Activated T-cell treated with anti-CD3 and anti-CD28 coated beads for 48 hours (primary cell): ENCODE results near the gene LRRC52.

Experiments
- DNase-seq: peaks from one replicate; pipeline ENCODE4 v3.0.0-alpha.2; 2020; ENCODE audit warnings: low read depth

Gene LRRC52, protein sequence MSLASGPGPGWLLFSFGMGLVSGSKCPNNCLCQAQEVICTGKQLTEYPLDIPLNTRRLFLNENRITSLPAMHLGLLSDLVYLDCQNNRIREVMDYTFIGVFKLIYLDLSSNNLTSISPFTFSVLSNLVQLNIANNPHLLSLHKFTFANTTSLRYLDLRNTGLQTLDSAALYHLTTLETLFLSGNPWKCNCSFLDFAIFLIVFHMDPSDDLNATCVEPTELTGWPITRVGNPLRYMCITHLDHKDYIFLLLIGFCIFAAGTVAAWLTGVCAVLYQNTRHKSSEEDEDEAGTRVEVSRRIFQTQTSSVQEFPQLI

DNA sequence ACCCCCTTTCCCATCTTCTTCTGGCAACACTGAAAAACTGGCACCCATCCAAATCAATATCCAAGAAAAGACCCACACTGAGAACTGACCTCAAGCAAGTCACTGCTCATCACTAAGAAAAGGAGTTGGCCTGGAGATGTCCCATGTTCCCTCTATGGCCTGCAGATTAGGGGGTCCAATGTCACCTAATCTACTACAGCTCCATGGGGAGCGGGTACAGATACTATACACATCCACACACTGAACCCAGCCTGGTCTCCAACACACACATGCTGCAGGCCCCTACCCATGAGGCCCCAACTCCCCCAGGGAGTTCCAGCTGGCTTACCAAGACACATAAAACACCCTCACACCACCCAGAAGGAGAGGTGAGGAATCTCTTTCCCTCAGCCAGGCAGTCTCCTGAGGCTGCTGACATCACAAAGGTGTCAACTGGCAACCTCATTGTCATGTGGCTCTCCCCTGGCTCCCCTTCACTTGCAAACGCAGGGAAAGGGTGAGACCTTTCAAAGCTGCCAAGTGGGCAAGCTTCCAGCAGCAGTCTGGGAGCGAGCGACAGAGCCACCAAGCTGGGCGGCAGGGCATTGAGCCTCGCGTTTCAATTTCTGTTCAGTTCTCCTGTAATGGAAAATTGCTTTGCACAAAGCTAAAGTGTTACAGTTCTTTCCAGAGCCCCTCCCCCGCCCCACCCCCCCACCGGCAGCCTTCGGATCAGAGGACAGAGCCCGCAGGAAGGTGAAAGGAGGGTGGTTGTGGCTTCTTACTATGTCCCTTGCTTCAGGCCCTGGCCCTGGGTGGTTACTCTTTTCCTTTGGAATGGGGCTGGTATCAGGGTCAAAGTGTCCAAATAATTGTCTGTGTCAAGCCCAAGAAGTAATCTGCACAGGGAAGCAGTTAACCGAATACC lies at the start of gene LRRC52:
TSS of gene LRRC52 (plus strand) at position 469 of the 907 bp plus-strand sequence. CDS start at position 766, 297 bp downstream.
- DNase-seq, result no peak

DNA sequence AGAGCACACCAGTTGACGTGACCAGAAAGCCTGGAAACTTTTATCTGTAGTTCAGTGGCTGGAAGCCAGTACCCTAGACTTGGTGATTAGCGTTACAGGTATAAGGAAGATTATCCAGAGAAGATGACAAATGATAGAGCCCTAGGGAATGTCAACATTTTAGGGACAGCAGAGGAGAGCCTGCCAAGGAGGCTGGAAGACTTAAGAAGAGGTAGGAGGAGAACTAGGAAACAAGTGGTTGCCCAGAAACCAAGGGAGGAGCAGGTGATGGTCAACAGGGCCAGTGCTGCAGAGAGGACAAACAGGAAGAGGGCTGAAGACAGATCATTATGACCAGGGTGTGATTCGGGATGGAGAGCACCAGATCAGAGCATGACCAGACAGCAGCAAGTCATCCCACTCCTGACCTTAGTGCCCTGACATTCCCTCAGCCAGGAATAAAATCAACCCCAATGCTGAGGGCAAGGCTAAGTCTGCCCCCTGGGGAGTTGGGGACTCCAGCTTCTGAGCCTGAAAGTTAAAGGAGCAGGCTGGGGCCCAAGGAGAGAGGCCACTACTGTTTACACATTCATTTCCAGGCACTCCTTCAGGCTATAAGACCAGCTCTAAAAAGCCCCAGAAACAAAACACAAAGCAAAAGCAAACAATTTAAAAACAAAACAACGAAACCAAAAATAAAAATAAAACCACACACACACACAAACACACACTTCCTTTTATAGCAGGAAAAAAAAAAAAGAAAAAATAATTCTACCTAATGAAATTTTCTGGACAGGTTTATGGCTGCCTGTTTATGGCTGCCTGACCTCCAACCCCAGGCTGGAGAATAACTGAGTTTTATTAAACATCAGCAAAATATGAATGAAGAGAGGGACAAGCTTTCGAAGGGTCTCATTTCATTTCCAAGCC lies 48.6 kb upstream of the LRRC52 start:
- DNase-seq, result no peak

DNA sequence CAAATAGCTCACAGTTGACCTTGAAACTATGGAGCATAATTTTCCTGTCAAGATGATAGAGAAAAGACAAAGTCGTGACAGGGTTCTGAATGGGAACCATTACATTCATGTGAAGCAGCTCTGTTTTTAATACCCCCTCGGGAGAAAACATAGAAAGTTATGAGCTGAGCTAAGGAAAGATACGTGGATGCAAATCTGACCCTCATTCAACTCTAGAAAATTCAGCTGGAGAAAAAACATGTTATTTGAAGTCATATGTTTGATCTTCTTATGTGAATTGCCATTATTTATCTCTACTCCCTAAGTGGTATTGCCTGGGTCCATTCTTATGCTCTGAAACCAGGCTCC lies 48.0 kb upstream of the LRRC52 start:
- no peak for DNase-seq

DNA sequence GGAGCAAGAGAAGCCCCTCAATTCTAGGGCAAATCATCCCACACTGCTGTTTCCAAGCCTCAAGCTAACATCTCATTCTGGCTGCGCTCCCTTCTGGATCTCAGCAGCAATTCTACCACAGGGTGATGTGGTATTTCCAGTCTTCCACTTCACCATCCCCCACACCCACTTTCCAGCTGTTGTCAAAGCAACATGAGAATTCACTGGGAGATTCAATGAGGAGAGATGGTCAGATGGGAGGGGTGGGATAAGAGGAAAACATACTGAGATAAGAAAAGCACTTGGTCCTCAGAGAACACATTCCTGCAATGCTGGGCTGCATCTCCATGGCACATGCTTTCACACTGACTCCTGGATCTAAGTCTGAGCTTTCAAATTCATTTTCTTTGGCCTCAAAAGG lies 47.3 kb upstream of the LRRC52 start:
- no peak for DNase-seq

DNA sequence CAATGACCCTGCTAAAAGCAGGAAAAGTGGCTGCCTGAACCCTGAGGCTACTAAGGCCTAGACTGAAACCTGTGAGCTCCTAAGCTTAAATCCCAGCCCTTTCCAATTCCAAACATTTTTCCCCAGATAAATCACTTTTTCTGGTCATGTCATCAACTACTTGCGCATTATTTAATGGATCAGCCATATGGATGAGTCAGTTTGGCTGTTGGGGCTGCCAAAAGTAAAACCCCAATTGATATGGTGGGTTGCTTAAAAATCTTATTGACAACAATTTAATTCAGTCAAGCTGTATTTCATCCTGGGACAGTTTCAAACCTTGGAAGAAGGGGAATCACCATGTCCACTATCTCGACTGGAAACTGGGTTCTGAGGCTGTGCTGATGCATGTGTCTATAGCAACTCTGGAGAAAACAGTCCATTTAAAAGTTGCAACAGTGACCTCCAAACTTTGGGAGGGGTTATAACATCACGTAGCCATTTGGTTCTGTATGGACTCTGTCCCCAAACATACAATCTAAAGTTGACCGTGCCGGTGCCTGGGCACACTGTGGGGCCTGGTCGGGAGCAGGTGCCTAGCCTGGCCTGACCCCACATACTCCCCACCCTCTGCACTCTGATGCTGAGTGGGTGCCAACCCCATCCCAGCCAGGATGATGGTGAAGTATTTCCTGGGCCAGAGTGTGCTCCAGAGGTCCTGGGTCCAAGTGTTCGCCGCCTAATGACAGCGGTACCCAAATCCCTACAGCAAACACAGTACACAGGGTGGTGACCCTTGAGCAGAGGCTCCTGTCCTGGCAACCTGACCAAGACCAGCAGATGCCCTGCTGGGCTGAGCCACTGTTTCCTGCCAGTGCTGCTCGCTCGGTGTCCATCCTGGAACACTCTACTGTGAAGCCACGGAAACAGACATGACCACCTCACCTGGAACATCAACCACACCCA lies 46.5 kb upstream of the LRRC52 start:
- no peak for DNase-seq

DNA sequence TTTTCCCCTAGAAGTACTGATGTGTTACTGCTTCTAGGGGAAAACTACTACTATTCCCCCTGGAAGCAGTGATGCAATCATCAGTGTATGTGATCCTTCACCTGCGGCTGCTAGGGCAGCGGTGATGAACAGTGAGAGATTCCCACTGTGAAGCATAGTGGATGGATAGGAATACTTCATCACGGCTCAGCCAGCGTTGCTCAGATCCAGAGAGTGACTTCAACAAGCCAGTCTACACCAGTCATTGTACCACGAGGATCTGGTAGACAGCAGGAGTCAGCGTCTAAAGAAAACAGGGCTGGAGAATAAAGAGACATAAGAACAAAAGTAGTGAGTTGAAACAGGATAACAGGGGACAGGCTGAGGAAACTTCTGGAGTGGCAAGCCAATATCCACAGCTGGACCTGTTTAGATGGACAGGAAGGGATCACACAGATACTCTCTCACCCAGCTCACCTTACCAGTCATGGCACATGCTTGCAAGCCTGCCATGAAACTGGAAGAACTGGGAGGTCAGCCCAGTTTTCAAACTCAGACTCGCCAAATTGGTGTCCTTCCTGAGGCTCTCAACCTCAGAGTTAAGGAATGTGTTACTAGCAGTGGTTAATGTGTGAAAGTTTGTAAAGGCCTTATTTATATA lies 42.4 kb upstream of the LRRC52 start:
- DNase-seq, result no peak

GRCh38 chr1:165501970-165502348 lies 41.8 kb upstream of the LRRC52 start:
- DNase-seq, result no peak

DNA sequence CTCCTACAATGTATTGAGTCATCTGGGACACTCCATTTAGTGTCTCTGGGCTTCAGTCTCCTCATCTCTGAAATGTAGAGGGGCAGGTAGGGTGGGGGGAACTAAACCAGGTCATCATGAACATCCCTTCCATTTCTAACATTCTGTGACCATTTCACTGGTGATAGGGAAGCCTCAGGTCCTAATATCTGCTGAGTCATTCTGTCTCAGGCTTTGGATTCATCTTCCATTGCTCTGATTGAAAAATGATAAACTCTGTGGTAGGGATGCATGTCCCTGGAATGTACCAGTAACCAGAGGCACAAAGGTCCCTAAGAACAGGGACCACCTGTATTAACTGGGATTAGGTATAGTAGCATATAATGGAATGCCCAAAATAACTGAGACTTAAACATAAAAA lies 36.2 kb upstream of the LRRC52 start:
- DNase-seq, result no peak

DNA sequence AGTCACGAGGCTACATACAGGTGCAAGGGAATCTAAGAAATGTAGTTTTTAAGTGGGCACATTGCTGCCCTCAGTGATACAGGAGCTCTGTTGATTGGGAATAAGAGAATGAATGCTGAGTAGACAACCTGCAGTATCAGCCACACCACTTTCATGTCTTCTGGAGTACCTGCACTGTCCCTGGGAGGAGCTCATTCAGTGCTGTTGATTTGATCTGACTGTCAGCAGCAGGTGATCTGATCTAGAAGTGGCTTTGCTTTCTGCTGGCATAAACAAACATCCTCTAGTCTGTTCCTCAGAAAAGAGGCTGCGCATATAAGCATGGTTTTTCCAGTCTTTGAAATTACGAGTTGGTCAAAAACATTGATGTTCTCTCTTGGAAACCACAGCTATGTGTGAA lies 35.5 kb upstream of the LRRC52 start:
- no peak for DNase-seq

GRCh38 chr1:165512816-165513215 lies 31.0 kb upstream of the LRRC52 start:
- DNase-seq, result no peak

DNA sequence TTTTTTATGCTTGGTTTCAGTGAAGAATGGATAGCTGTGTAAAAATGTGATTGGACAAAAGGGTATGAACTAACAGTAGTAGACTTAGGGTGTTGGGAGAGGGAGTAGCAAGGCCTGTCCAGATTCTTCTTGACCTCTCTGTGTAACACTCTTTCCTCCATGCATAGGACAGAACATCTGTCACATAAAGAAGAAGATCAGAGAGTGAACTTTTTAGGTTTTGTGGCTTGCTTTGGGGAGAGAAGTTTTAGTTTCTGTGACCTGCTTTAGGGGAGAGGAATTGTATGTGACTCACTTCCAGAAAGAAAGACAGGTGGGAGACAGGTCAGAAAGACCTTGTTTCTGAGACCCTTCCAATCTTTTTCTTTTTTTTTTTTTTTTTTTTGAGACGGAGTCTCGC lies 27.3 kb upstream of the LRRC52 start:
- DNase-seq, result no peak

DNA sequence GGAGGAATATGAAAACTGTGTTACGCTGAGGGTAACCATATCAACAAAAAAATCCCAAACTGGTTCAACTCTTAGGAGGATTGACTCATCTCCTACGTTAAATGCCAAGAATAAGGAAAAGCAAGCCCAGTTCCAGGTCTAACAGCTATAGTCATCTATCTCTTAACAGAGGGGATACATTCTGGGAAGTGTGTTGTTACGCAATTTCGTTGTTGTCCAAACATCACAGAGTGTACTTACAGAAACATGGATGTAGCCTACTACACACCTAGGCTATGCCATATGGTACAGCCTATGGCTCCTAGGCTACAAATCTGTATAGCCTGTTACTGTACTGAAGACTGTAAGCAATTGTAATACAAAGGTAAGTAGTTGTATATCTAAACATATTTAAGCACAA lies 23.2 kb upstream of the LRRC52 start:
- DNase-seq, result no peak

DNA sequence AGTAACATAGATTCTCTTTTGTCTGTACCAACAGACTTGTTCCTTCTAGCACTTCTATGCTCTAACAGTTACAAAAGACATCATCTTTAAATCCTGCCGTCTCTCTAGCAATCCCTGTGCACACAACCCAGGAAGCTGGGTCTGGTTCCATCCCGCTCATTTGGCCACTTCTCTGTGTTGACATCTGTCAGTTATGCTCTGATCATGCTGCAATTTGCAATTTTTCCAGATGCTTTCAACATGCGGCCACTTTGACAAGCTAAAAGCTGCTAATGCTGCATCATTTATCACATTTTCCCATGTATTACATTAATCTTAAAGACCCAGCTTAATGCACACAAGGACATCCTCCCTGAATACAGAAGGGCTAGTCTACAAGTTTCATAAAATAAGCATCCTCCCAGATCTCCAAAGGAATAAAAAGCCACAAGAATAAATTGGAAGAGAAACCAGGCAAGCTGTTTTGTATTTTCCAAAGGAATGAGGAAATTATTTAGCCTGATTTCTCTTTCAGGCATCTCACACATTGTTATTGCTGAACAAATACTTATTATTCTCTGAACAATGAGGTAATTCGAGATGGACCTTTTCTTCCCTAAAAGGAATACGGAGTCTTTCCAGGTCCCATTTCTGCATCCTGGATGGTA lies 19.0 kb upstream of the LRRC52 start:
- no peak for DNase-seq

DNA sequence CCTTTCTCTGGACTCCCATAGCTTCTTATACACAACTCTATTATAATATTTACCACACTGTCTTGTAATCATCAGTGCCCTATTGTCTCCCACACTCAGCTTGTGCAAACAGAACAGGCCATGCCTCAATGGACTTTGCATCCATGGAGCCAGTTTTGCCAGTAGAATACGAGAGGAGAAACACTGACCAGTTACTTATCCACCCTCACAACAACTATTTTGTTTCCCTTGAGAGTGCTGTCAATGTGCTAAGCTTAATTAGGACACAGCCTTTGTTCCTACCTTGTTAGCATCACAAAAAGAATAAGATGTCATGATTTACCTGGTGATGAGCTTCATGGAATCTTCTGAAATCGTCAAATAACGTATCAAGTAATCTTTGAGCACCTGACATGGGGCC lies 18.1 kb upstream of the LRRC52 start:
- DNase-seq, result no peak

GRCh38 chr1:165527251-165528007 lies 16.4 kb upstream of the LRRC52 start:
- DNase-seq, result no peak

DNA sequence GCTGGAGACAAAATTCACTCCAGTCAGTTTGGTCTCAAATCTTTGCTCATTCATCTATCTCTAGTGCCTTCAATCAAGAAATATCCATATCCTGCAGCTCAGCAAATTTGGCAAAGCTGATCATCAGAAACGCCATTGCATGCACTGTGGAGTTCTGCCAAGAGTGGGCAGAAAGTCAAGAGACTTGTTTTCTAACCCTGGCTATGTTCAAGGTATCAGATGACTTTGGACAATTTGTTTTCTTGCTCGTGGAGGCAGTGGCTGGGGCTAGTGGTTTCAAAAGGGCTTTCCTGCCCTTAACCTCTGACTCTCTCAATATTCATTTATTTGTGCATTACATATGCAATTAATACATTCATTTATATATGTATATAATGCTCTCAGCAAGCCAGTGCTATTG lies 12.8 kb upstream of the LRRC52 start:
- no peak for DNase-seq

DNA sequence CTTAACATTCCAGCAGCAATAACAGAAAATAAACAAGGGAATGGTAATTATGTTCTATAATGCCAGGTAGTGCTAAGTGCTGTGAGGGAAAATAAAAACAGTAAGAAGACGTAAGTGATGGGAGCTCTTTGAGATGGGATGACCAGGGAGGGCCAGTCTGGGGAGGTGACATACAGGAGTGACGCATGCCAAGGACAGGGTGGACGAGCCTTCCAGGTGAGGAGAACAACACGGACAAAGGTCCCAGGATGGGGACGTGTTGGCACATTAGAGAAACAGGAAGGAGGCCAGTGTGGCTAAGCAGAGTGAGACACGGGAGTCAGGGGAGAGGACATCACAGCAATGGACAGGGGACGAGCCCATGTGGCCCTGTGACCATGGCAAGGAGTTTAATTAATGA lies 11.7 kb upstream of the LRRC52 start:
- no peak for DNase-seq

DNA sequence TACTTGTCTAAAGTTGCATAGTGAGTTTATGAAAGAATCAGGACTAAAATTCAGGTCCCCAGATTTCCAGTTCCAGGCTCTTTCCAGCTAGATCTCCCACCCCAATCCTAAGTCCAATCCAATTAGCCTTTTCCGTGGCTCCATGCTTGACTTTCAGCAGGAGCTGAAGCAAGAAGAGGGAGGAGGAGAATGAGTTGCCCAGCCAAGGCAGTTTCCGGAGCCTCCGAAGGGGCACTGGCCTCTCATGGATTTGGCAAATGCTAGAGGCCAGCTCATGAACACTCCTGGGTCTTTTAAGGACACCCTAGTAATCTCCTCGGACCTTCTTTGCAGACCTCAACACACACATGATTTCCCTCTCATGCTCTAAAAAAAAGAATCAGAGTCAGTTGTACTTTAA lies 10.5 kb upstream of the LRRC52 start:
- no peak for DNase-seq

DNA sequence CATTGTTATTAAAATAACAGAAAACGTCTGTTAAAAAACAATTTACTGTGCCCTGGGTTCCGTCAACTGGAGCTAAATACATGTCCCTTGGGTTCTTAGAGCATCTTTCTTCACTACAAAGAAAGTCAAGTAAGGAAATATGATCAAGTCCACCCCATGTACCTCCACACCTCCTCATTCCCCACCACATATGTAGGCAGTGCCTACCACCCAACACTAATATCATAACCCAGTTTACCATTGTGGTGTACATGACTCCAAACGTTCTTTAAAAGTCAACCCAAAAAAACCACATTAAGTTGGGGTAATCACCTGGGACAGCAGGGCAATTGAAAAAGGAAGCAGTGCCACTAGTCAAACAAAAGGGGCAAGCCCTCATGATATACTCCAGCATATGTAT lies 7.8 kb upstream of the LRRC52 start:
- DNase-seq, result no peak
